NK-92 (cell line): ENCODE data around the gene YEATS4.

Experiments used
- DNase-seq: peaks from one replicate; lab custom pipeline; 2025; ENCODE audit not compliant: unreplicated experiment; lab: John Stamatoyannopoulos, UW

YEATS4 gene

GRCh38 chr12:69341328-69341727, 18.2 kb upstream of the YEATS4 start:
- no peak for DNase-seq

- no peak for DNase-seq
Measured at GRCh38 chr12:69342421-69342820, 17.1 kb upstream of the YEATS4 start.

- DNase-seq, result no peak
Measured at GRCh38 chr12:69343357-69343756, 16.2 kb upstream of the YEATS4 start.

DNA sequence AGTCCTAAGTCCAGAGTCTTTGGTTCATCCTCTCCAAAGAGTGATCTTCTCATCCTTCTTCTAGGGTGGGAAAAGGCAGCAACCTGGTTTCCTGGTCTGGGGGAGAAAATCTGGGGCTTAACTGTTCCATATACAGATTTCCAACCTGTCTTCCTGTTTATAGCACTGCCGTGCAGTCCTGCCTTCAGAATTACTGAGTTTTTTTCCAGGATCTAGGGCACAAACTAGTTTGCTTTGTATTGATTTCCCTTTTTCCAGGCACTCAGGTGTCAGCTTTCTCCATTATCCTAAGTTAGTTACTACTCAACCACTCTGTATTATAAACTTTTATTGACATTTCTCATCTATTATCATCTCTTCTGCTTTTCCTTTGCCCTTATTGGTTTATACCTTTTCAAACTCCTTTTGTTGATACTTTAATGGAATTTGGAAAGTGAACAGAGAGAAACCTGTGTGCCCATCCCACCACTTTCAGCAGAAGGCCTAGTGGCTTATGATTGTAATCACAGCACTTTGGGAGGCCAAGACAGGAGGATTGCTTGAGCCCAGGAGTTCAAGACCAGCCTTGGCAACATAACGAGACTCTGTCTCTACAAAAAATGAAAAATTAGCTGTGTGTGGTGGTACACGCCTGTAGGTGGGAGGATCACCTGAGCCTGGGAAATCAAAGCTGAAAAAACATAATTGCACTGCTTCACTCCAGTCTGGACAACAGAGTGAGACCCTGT, 15.5 kb upstream of the YEATS4 start:
- no peak for DNase-seq

- no peak for DNase-seq
Measured at GRCh38 chr12:69345077-69345476, 14.5 kb upstream of the YEATS4 start.

- no peak for DNase-seq
Measured at GRCh38 chr12:69345742-69346141, 13.8 kb upstream of the YEATS4 start.

GRCh38 chr12:69348162-69348938, 11.2 kb upstream of the YEATS4 start, which contains the start of gene LYZ:
Gene LYZ (plus strand): TSS chr12:69348381. CDS start chr12:69348409, 28 bp downstream.
- DNase-seq, result no peak

- no peak for DNase-seq
Measured at GRCh38 chr12:69350002-69350626, 9.4 kb upstream of the YEATS4 start.

- DNase-seq, result no peak
Measured at GRCh38 chr12:69350777-69351176, 8.8 kb upstream of the YEATS4 start.

DNA sequence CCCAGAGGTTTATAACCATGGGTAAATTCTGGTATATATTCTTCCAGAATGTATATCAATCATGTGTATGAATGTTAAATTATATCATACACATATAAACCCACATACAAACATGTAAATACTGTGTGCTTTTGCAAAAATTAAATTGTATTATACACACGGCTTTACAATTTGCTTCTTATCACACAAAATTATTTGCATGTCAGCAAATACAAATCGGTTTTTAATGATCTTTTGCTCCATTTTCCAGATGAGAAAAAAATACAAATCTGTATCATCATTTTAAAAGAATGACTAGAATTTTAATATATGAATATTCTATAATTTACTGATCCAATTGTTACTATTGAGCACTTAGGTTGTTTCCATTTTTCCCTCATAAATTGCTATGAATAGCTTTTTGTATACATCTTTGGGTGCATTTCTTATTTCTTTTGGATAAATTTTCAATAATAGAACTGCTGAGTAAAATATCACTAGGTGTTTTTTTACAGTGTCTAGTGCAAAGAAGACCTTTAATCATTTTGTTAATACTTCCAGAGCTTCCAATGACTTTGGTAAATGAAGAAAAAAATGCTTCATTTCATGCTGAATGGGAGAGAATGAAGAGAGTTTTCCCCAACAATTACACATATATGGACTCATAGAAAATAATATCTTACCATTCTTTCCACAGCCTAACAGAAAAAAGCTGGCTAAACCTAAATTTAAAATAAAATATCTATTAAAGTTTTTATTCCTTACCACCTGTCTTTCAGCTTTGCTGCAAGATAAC, 7.9 kb upstream of the YEATS4 start:
- no peak for DNase-seq

GRCh38 chr12:69352904-69353303, 6.6 kb upstream of the YEATS4 start:
- DNase-seq, result no peak

DNA sequence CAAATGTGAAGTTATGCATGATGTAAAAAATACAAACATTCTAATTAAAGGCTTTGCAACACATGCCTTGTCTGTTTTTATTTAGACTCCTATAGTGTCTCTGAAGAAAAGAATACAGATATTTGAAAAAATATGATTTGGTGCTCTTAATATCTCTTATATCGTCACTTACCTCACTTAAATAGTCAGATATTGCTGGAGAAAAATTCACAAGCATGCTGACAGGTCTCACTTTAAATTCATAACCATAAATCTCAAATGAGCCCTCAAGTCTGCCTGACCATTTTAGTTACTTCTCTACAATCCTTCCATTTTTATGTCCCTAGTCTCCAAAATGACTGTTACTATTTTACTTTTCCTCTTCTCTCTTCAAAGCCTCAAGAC, 5.4 kb upstream of the YEATS4 start:
- no peak for DNase-seq

- DNase-seq, result no peak
Measured at GRCh38 chr12:69354556-69355187, 4.9 kb upstream of the YEATS4 start.

DNA sequence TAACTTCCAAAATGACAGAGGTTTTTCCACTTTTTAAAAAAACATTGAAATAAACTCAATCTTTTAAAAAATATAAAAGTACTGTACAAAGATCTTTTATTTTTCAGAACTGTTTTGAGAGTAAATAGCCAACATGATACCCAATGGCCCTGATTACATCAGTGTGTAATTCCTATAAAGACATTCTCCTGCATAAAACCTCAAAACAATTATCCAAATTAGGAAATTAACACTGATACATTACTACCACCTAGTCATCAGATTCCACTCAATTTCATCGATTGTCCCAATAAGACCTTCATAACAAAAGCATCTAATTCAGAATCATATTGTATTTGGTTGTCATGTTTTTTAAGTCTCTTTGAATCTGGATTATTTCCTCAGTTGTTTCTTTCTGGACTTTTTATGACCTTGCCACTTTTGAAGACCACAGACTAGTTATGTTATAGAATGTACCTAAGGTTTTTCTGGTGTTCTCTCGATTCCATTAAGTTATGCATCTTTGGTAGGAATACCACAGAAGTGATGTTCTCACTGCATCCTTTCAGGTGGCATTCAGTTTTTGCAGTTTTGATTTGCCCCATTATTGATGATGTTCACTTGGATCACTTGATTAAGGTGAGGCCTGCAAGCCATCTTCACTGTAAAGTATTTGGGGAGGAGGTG, 4.0 kb upstream of the YEATS4 start:
- no peak for DNase-seq

DNA sequence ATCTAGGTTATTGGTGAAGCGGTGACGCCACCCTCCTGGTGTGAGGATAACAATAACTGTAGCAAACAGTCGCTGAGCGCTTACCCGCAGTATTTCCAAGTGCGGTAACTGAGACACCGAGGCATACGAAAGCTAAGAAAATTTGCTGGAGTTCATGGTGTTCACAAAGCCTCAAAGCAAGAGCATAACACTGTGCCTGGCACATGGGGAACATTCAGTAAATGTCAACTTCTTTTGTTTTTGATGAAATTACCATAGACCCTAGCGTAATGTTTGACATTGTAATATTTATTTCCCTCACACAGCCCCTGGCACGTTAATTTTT, 767 bp downstream of the YEATS4 start:
- no peak for DNase-seq

DNA sequence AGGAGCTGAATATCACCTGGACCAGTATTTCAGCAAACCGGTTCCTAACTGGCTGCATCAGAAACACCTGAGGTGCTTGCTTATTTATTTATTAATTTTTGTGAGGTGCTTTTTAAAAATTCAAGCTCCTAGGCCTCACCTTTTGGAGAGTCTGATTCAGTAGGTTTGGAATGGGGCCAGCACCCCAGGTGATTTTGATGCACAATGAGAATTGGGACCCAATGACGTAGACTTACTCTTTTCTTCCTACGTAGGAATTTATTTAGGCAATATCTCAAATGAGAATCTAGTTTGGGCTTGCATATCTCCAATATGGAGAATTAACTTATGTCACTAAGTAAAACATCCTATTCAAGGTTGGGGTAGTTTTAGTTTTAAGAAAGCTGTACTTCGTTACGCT, 7.3 kb downstream of the YEATS4 start:
- DNase-seq, result no peak

- no peak for DNase-seq
Measured at GRCh38 chr12:69368171-69368570, 8.6 kb downstream of the YEATS4 start.

- DNase-seq, result no peak
Measured at GRCh38 chr12:69383074-69383473, 23.5 kb downstream of the YEATS4 start.

GRCh38 chr12:69385038-69385437, 25.5 kb downstream of the YEATS4 start:
- no peak for DNase-seq

- DNase-seq, result no peak
Measured at GRCh38 chr12:69386921-69387320, 27.4 kb downstream of the YEATS4 start.
